Activated CD4-positive, alpha-beta memory T cell treated with anti-CD3 and anti-CD28 coated beads for 36 hours (primary cell): ENCODE results near the gene PPP3R1. TPM values are rescaled to one million over a fixed set of nuclear protein-coding genes. Genes with fewer than 3 reads are reported as not detected.

Source experiments
- CTCF ChIA-PET: fragments of 350-600 bp; sonication (Branson Sonifier 250); formaldehyde crosslinking; loops from one replicate; lab custom pipeline; 2021; ENCODE audit warnings: antibody characterized with exemption, inconsistent platforms; lab: Charles Lee
- POLR2A ChIA-PET: fragments of 350-600 bp; sonication (Branson Sonifier 250); formaldehyde crosslinking; loops from one replicate; lab custom pipeline; 2021; ENCODE audit warnings: antibody characterized with exemption; lab: Charles Lee
- DNase-seq: peaks from one replicate; pipeline ENCODE4 v3.0.0-alpha.2; 2020
- H3K27ac Mint-ChIP-seq: one replicate; pipeline ENCODE4 v1.8.0; 2021; ENCODE audit warnings: mixed read lengths
- H3K27me3 Mint-ChIP-seq: one replicate; pipeline ENCODE4 v1.8.0; 2021; ENCODE audit warnings: mixed read lengths
- H3K36me3 Mint-ChIP-seq: one replicate; pipeline ENCODE4 v1.8.0; 2021; ENCODE audit warnings: mixed read lengths
- H3K4me1 Mint-ChIP-seq: one replicate; pipeline ENCODE4 v1.8.0; 2021; ENCODE audit warnings: low read depth, mixed read lengths
- H3K4me3 Mint-ChIP-seq: one replicate; pipeline ENCODE4 v1.8.0; 2021; ENCODE audit warnings: mild to moderate bottlenecking, mixed read lengths
- H3K9me3 Mint-ChIP-seq: one replicate; pipeline ENCODE4 v1.8.0; 2021; ENCODE audit warnings: mixed read lengths
- intact Hi-C: fragments of 100-400 bp; cut with micrococcal nuclease; formaldehyde crosslinking; loops from one replicate; pipeline ENCODE4 v1.15.1; 2023
- total RNA-seq, 2 experiments: library from RNA; stranded (reverse); gene quantifications; one replicate each; pipeline ENCODE4 v1.2.3, GENCODE V29; 2021

Gene PPP3R1
- total RNA-seq, 2 experiments from 2014 or later = 76.2 to 76.6 TPM

- no peaks in the 10 kb centered on the region for H3K27me3 Mint-ChIP-seq
- H3K36me3 Mint-ChIP-seq = peaks cover 16% of the 10 kb centered on the region
- no peak overlapping the region for H3K4me3 Mint-ChIP-seq
- POLR2A ChIA-PET = interaction anchor here (0.5 kb wide), 1 partner anchor 62 kb away, joined by 3 read pairs; no protein-coding TSS in a partner anchor
- no peak for DNase-seq
- H3K9me3 Mint-ChIP-seq = no peaks in the 10 kb centered on the region
- CTCF ChIA-PET = interaction anchor here (1.0 to 4.4 kb wide), 2 partner anchors 12 to 308 kb away, joined by 3 to 26 read pairs; no protein-coding TSS in a partner anchor
- H3K27ac Mint-ChIP-seq = no peak overlapping the region
- no peaks in the 10 kb centered on the region for H3K4me1 Mint-ChIP-seq
- intact Hi-C loops = no loop called here
These were observed 118.2 kb downstream of the PPP3R1 start for GRCh38 chr2:68134120-68134519.

Other genes starting within 250 kb of the PPP3R1 start
- 10 to 100 TPM; 20.8 to 23.1 TPM for gene C1D, start 189.5 kb downstream of the PPP3R1 start, total RNA-seq
- 10 to 100 TPM; 16.3 to 16.4 TPM for gene PNO1, start 94.6 kb downstream of the PPP3R1 start, total RNA-seq
- not detected for gene CNRIP1, start 67.4 kb upstream of the PPP3R1 start, total RNA-seq
- 1 to 10 TPM; 6.9 to 7.6 TPM for gene PLEK, start 112.8 kb upstream of the PPP3R1 start, total RNA-seq
- gene FBXO48, start 214.8 kb upstream of the PPP3R1 start, total RNA-seq = 1 to 10 TPM; 2.3 to 2.6 TPM
- 1 to 10 TPM; 3.0 to 3.1 TPM for gene APLF, start 215.1 kb upstream of the PPP3R1 start, total RNA-seq